ENCODE results near the gene GTF2A2. TPM values are rescaled to one million over a fixed set of nuclear protein-coding genes. Genes with fewer than 3 reads are reported as not detected.
"Not testable (repeated sequence)": the region's sequence is repeated elsewhere in the genome, so short reads cannot be mapped to it uniquely, and the experiment has no call there.

The GTF2A2 gene
- total RNA-seq, 1 donor = 31.2 TPM

DNA sequence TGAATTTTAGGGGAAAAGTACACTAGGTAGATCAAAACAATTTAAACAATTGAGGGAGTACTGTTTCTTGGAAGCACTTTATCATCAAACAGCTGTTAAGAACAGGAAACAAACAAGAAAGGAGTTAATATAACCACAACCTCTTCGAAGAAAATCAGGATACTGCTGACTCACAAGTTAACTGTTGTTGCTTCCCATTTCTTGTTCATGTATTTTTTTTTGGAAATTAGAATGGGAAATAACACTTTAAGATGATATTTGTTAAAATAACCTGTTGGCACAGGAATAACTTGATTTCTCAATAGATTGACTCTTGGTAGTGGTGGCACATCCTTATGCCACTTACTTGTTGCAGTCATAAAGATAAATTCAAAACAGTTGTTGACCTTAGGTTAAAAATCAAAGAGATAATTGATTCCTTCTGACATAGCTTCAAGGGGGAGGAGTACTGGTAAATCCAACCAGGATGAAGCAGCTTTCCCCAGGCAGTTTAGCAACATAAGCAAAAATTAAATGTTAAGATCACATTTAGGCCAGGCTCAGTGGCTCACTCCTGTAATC, 28.5 kb upstream of the GTF2A2 start:
- no peaks in the 10 kb centered on the region for H3K9me3 ChIP-seq (ENCODE audit: low read depth, low read length)
- no peaks in the 10 kb centered on the region for H3K27me3 ChIP-seq (ENCODE audit: insufficient read depth, low read length)
- peak overlapping the region; percentile 4 for H3K4me3 ChIP-seq (ENCODE audit: low read length)
- H3K4me1 ChIP-seq (ENCODE audit: insufficient read depth, low read length) = peaks cover 46% of the 10 kb centered on the region

DNA sequence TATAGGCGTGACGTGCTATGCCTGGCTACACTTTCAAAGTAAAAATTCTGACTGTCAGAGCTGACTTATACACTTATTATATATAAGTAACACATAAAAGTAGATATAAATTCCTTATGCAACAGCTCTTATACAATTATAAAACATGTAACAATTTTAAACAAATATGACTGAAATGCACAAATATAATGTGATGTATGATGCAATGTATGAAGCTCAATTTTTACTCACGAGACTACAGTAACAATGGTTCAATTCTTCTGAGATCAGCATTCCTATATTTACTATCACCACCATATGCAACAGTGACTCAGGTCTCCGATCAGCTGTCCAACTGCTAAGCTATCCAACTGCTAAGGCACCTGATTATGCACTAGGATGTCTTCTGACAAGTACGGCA, 23.6 kb upstream of the GTF2A2 start:
- peaks cover 16% of the 10 kb centered on the region for H3K4me1 ChIP-seq (ENCODE audit: insufficient read depth, low read length)
- no peaks in the 10 kb centered on the region for H3K9me3 ChIP-seq (ENCODE audit: low read depth, low read length)
- H3K27me3 ChIP-seq (ENCODE audit: insufficient read depth, low read length) = no peaks in the 10 kb centered on the region
- H3K4me3 ChIP-seq (ENCODE audit: low read length) = no peak overlapping the region

DNA sequence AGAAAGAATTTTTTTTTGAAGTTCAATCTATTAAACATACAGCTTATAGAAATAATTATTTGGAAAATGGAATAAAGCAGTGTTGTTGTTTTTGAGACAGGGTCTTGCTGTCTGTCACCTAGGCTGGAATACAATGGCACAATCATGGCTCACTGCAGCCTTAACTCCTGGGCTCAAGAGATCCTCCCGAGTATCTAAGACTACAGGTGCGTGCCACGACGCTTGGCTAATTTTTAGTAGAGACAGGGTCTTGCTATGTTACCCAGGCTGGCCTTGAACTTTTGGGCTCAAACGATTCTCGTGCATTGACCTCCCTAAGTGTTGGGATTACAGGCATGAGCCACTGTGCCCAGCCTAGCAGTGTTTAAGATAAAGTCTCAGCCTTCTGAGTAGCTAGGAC, 23.0 kb upstream of the GTF2A2 start:
- no peaks in the 10 kb centered on the region for H3K27me3 ChIP-seq (ENCODE audit: insufficient read depth, low read length)
- peaks cover 11% of the 10 kb centered on the region for H3K4me1 ChIP-seq (ENCODE audit: insufficient read depth, low read length)
- no peak overlapping the region for H3K4me3 ChIP-seq (ENCODE audit: low read length)
- H3K9me3 ChIP-seq (ENCODE audit: low read depth, low read length) = no peaks in the 10 kb centered on the region

DNA sequence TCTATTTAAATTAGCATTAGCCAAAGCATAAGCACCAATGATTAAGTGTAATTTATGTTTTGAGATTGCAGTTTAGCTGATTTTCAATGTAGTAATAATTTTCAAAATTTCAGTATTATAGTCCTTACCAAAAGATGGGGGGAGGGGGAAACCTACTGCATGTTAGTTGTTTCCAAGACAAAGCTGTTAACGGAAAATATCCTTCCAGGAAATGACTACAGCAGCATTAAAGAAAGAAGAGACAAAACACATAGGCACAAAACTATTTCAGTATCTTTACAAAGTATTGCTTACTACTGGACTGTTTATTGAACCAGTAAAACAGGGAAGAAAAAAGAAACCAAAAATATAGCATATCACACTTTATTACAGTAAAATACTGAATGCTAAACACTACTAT, 21.3 kb upstream of the GTF2A2 start:
- H3K4me1 ChIP-seq (ENCODE audit: insufficient read depth, low read length) = no peaks in the 10 kb centered on the region
- H3K4me3 ChIP-seq (ENCODE audit: low read length) = no peak overlapping the region
- no peaks in the 10 kb centered on the region for H3K9me3 ChIP-seq (ENCODE audit: low read depth, low read length)
- no peaks in the 10 kb centered on the region for H3K27me3 ChIP-seq (ENCODE audit: insufficient read depth, low read length)

DNA sequence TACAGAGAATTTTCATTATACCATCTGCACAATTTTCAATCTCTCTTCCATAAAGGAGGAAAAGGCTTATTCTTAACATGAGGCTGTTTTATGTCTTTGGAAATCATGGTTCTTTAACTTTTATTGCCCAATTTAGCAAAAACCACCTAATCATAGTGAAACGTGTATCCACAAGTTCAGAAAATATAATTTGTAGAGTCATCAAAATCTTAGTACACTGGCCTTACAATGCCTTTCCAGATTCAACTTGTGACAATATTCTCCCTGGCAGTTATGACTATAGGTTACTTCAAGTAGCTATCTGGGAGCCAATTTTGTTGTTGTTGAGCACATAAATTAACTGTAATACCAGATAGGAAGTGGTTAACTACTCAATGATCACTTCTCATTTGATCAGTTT, 20.9 kb upstream of the GTF2A2 start:
- H3K4me1 ChIP-seq (ENCODE audit: insufficient read depth, low read length) = no peaks in the 10 kb centered on the region
- H3K9me3 ChIP-seq (ENCODE audit: low read depth, low read length) = no peaks in the 10 kb centered on the region
- H3K4me3 ChIP-seq (ENCODE audit: low read length) = no peak overlapping the region
- H3K27me3 ChIP-seq (ENCODE audit: insufficient read depth, low read length) = no peaks in the 10 kb centered on the region

DNA sequence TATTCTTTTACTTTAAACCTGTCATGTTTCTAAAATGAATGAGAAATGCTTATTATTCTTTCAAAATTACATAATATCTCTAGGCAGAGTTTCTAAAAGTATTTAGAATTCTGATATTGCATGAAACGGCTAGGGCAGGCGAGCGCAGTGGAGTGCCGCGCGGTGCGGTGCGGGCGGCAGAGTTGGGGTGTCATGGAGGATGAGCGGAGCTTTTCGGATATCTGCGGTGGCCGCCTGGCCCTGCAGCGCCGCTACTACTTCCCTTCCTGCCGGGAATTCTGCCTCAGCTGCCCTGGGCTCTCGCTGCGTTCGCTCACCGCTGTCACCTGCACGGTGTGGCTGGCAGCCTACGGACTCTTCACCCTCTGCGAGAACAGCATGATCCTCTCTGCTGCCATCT, 19.2 kb upstream of the GTF2A2 start:
- Histone ChIP-seq H3K4me1 (ENCODE audit: insufficient read depth, low read length) (no peaks in the 10 kb centered on the region), H3K4me3 (ENCODE audit: low read length) (no peak overlapping the region), H3K27me3 (ENCODE audit: insufficient read depth, low read length) (no peaks in the 10 kb centered on the region), H3K9me3 (ENCODE audit: low read depth, low read length) (no peaks in the 10 kb centered on the region)

DNA sequence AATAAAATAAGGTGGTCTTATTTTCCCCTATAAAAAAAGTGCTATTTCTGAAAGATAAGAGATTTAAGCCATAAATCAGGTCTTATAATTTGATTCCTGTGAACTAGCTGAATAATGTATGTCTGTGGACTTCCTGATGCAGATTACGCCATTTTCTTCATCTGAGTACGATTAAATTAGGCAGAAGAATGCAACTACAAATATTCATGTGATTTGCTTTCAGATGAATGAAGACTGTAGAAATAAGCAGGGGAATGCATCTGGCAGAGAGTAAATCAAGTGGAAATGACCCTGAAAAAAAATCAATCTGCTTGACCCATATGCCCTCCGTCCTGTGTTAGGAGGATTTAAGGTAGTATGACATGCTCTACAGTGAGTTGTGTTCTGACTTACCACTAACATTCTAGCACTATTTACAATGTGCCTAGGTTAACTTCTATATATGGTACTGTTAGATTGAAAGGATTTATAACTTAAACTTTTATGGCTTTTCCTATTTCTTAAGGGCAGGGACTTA, 17.1 kb upstream of the GTF2A2 start:
- Histone ChIP-seq H3K4me3 (ENCODE audit: low read length) (no peak overlapping the region), H3K27me3 (ENCODE audit: insufficient read depth, low read length) (no peaks in the 10 kb centered on the region), H3K9me3 (ENCODE audit: low read depth, low read length) (no peaks in the 10 kb centered on the region)

DNA sequence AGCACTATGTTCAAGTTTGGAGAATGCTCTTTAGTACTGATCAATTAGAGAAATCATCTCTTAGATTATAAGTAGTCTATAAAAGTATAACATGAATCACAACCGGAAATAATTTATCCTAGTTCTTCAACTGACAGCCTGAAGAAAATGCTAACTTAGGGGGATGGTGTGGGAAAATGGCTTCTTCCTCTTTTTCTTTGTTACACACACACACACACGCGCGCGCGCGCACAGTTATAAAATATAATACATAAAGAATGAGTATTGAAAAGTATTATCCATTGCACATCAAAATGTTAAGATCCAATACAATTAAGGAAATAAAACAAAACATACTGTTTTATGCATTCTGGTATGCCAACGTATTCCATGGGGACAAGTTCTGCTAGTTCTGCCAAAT, 11.2 kb upstream of the GTF2A2 start:
- Histone ChIP-seq H3K27me3 (ENCODE audit: insufficient read depth, low read length) (no peaks in the 10 kb centered on the region), H3K9me3 (ENCODE audit: low read depth, low read length) (no peaks in the 10 kb centered on the region), H3K4me3 (ENCODE audit: low read length) (no peak overlapping the region), H3K4me1 (ENCODE audit: insufficient read depth, low read length) (no peaks in the 10 kb centered on the region)

More for the DNA sequence above, 17.1 kb upstream of the GTF2A2 start:
- H3K4me1 ChIP-seq (ENCODE audit: insufficient read depth, low read length) = no peaks in the 10 kb centered on the region

DNA sequence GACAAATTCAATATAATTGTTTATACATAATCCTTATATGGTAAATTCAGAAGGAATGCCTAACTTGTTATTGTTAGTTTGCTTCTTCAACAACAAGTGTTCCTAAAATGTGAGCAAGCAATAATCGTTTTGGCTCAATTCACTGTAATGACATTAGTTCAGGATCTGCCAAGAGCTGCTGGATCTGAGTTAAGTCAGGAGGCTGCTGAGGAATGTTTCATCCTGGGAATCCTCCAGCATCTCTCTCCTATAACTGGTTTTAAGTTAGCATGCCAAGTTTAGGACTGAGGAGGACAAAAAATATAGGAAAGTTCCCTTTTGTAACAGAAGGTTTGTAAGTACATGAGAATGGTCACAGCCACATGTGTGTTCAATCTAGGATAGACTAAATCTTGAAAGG, 4.9 kb upstream of the GTF2A2 start:
- H3K27me3 ChIP-seq (ENCODE audit: insufficient read depth, low read length) = no peaks in the 10 kb centered on the region
- peaks cover 6% of the 10 kb centered on the region for H3K4me1 ChIP-seq (ENCODE audit: insufficient read depth, low read length)
- H3K9me3 ChIP-seq (ENCODE audit: low read depth, low read length) = no peaks in the 10 kb centered on the region
- no peak overlapping the region for H3K4me3 ChIP-seq (ENCODE audit: low read length)

DNA sequence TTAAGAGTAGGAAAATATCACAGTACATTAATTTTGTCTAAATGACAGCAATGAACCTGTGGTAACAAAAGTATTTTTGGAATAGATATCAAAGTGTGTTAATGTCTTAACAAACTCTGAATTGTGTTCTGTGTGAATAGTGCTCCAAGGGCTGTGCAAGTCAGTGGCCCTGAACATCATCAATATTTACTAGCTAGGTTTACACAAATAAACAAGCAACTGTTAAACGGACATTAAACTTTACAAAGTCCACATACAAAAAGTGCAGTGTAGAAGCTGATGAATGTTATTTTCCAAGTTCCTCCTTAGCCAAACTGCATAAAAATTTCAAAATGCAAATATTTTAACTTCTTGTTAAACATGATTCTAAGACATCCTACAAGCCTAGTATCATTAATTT, 2.1 kb upstream of the GTF2A2 start:
- Histone ChIP-seq H3K9me3 (ENCODE audit: low read depth, low read length) (no peaks in the 10 kb centered on the region), H3K27me3 (ENCODE audit: insufficient read depth, low read length) (no peaks in the 10 kb centered on the region), H3K4me1 (ENCODE audit: insufficient read depth, low read length) (peaks cover 23% of the 10 kb centered on the region), H3K4me3 (ENCODE audit: low read length) (no peak overlapping the region)

DNA sequence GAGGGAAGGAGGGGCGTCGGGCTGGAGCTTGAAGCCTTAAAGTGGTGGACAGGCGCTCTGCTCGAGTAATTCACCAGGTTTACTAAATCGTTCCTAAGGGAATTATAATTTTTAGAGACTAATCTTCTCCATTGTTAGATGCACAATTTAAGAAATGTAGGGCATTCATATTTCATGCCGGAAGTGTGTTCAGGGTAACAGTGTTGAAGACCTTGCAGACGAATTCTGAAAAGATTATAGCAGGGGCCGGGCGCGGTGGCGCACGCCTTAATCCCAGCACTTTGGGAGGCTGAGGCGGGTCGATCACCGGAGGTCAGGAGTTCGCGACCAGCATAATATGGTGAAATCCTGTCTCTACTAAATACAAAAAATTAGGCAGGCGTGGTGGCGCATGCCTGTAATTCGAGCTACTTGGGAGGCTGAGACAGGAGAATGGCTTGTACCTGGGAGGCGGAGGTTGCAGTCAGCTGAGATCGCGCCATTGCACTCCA, 365 bp upstream of the GTF2A2 start:
- peaks cover 23% of the 10 kb centered on the region for H3K4me1 ChIP-seq (ENCODE audit: insufficient read depth, low read length)
- no peaks in the 10 kb centered on the region for H3K27me3 ChIP-seq (ENCODE audit: insufficient read depth, low read length)
- H3K9me3 ChIP-seq (ENCODE audit: low read depth, low read length) = no peaks in the 10 kb centered on the region
- peak overlapping the region; percentile 71 for H3K4me3 ChIP-seq (ENCODE audit: low read length)

DNA sequence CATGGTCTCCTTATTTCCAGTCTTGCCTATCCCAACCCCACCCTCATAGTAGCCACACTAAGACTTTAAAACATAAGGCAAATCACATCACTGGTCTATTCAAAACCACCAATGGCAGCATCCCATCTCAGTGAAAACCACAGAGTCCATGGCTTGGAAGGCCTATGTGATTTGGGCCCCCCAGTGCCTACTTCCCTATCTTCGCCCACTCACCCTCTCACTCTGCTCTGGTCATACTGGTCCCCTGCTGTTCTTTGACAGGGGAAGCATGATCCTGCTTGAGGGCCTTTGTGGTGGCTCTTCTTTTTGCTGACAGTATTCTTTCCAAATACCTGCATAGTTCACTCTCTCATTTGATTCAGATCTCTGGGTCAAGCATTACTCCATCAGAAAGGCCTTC, 3.3 kb downstream of the GTF2A2 start:
- H3K9me3 ChIP-seq (ENCODE audit: low read depth, low read length) = no peaks in the 10 kb centered on the region
- H3K4me3 ChIP-seq (ENCODE audit: low read length) = no peak overlapping the region
- H3K4me1 ChIP-seq (ENCODE audit: insufficient read depth, low read length) = peaks cover 23% of the 10 kb centered on the region
- H3K27me3 ChIP-seq (ENCODE audit: insufficient read depth, low read length) = no peaks in the 10 kb centered on the region

DNA sequence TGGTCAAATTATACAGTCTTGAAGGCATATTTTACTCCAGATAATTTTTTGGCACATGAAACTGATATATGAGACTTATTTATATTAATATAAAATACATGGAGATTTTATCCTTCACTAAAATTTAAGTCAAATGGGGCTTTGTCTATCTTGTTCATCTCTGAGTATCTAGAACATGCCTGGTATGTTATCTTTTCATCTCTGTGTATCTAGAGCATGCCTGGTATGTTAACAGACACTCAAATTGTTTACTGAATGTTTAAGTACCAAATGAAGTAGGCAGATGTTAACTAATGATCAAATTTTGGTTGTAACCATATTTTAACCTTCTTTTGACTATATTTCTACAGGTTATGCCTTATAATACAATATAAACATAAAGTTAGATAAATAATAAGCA, 7.7 kb downstream of the GTF2A2 start:
- no peaks in the 10 kb centered on the region for H3K27me3 ChIP-seq (ENCODE audit: insufficient read depth, low read length)
- H3K4me1 ChIP-seq (ENCODE audit: insufficient read depth, low read length) = no peaks in the 10 kb centered on the region
- H3K4me3 ChIP-seq (ENCODE audit: low read length) = no peak overlapping the region
- H3K9me3 ChIP-seq (ENCODE audit: low read depth, low read length) = no peaks in the 10 kb centered on the region

DNA sequence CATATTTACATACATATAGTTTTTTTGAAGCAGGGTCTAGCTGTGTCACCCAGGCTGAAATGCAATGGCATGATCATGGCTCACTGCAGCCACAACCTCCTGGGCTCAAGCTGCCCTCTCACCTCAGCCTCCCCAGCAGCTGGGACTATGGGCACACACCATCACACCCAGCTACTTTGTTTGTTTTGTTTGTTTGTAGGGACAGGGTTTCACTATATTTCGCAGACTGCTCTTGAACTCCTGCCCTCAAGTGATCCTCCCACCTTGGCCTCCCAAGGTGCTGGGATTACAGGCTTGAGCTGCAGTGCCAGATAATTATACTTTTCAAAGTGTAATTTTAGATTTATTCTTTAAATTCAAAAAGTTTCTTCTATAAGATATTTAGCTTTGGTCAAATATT, 10.2 kb downstream of the GTF2A2 start:
- no peaks in the 10 kb centered on the region for H3K9me3 ChIP-seq (ENCODE audit: low read depth, low read length)
- no peaks in the 10 kb centered on the region for H3K4me1 ChIP-seq (ENCODE audit: insufficient read depth, low read length)
- H3K4me3 ChIP-seq (ENCODE audit: low read length) = no peak overlapping the region
- H3K27me3 ChIP-seq (ENCODE audit: insufficient read depth, low read length) = no peaks in the 10 kb centered on the region

DNA sequence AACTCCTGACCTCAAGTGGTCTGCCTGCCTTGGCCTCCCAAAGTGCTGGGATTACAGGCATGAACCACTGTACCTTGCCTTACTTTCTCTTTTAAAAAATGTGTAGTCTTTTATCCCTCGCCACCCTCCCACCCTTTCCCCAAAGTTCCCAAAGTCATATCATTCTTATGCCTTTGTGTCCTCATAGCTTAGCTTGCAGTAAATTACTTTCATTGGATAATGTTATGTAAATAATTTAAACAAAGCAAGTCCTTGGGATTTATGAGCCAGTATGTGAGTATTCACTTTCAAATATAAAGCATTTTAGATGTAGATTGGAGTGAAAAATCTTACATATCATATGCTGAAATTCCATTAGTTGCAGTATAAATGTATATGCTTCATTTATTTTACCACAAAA, 11.0 kb downstream of the GTF2A2 start:
- Histone ChIP-seq H3K27me3 (ENCODE audit: insufficient read depth, low read length) (no peaks in the 10 kb centered on the region), H3K4me1 (ENCODE audit: insufficient read depth, low read length) (no peaks in the 10 kb centered on the region), H3K9me3 (ENCODE audit: low read depth, low read length) (no peaks in the 10 kb centered on the region), H3K4me3 (ENCODE audit: low read length) (no peak overlapping the region)

DNA sequence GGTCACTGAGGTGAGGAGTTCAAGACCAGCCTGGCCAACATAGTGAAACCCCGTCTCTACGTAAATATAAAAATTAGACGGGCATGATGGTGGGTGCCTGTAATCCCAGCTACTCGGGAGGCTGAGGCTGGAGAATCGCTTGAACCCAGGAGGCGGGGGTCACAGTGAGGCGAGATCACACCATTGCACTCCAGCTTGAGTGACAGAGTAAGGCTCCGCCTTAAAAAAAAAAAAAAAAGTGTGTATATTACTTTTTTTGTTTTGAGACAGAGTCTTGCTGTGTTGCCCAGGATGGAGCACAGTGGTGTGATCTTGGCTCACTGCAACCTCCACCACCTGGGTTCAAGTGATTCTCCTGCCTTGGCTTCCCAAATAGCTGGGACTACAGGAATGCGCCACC, 11.5 kb downstream of the GTF2A2 start:
- not testable (repeated sequence) for H3K27me3 ChIP-seq (ENCODE audit: insufficient read depth, low read length); H3K4me1 ChIP-seq (ENCODE audit: insufficient read depth, low read length); H3K9me3 ChIP-seq (ENCODE audit: low read depth, low read length); H3K4me3 ChIP-seq (ENCODE audit: low read length)
